CD4-positive, alpha-beta T cell treated with Interleukin-4 for 1 hour (primary cell): Measurements from ENCODE around the gene SPTBN1.

ENCODE experiments used
- DNase-seq, 2 donors: peaks; one replicate each; pipeline ENCODE4 v3.0.0-alpha.2; 2020 to 2022

Gene SPTBN1

DNA sequence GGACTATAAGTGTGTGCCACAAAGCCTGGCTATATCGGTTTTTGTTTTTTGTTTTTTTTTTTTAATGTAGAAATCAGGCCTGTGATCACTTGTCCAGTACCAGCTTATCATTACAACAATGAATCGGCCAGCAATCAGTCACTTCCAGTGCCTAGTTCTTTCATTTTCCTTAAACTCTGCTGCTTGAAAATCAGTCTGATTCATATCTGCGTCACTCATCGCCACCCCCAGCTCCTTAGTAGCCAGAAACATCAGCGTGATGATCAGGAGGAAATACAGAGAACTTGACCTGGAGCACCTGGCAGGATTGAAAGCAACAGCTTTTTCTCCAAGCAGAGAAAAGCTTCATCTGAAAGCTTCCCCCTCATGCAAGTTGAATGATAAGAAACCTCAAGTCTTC is 75.4 kb downstream of the SPTBN1 start:
- no peak for DNase-seq

DNA sequence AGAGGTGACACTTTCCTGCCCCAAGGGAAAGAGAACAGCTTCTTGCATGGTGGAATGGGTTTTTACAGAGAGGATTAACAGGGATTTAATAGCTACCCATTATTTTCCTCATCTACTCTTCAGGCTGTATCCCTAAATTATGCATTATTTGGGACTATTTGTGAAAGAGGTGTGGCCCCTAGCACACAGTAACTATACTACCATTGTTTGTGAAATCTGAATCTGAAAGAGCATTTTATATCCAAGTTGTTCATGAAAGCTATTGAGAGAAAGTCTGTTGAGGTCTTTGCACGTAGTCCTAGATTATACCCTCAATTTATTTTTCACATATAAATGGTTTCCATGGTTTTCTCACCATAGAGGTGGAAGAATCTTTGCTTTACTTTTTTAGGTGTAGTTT is 78.1 kb downstream of the SPTBN1 start:
- no peak for DNase-seq

DNA sequence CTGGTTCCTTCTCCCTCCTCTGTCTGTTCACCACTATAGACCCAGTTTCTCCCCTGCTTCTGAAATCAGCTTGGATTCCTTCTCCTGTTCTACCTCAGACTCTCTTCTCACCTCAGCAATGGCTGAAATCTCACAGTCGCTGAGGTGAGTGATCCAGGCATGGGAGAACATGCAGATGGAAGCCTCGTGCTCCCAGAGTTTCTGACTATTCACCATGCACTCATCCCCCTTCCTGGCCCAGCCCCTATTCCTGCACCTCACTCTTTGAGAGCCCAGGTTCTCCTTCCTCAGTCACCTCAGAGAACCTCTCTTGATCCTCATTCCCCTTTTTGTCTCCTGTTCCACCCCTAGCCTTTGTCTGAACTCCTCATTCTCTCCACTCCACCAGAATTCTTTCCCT is 78.5 kb downstream of the SPTBN1 start:
- no peak for DNase-seq

DNA sequence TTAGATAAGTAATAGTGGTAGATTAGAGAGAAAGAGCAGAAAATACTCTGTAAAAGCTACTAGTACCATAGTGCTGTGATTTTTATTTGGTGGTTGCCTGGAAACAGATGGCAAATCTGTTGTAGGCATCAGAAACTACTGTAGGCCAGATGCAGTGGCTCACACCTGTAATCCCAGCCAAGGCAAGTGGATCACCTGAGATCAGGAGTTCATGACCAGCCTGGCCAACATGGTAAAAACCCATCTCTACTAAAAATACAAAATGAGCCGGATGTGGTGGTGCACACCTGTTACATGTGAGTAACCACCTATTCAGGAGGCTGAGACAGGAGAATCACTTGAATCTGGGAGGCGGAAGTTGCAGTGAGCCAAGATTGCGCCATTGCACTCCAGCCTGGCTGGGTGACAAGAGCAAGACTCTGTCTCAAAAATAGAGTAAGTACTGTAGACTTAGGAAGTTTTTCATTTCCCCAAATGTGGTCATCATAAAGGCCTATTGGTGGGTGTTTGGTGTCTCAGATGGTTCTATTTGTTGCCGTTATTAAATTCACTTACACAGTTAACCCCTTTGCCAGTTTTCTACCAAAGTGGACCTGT is 79.6 kb downstream of the SPTBN1 start:
- DNase-seq: peak in 1 of 2 donors; percentile 42

DNA sequence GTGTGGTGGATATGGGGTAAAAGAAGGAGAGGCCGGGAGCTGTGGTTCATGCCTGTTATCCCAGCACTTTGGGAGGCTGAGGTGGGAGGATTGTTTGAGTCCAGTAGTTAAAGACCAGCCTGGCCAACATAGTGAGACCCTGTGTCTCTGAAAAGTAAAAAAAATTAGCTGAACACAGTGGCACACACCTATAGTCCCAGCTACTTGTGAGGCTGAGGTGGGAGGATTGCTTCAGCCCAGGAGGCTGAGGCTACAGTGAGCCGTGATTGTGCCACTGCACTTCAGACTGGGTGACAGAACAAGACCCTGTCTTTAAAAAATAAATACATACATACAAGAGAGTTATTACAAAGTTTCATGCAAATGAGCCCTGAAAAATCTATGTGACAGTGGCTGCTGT is 80.6 kb downstream of the SPTBN1 start:
- no peak for DNase-seq

DNA sequence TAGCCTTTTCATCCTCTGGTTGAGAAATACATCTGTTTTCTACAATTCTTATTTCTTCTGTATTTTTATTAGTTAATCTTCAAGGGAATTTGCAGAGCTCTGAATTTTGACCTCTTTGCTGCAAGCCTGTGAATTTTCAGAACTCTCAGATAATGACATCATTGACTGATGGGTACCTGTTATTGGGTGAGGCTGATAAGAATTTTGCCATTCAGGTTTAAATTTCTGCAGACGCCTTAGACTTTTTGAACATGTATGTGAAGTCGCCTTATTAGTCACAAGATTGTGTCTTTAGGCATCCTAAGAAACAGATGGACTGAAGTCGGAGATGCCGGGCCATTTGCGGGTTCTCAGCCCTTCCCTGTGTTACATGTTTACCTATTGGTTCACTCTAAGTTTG is 82.4 kb downstream of the SPTBN1 start:
- DNase-seq: no peak

DNA sequence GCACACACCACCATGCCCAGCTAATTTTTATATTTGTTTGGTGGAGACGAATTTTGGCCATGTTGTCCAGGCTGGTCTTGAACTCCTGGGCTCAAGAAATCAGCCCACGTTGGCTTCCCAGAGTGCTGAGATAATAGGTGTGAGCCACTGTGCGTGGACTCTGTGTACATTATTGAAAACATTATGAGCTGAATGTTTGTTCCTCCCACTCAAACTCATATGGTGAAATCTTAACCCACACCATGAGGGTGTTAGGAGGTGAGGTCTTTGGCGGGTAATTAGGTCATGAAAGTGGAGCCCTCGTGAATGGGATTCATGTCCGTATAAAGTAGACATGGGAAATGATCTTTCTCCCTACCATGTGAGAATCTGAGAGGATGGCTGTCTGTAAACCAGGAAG is 83.6 kb downstream of the SPTBN1 start:
- no peak for DNase-seq

DNA sequence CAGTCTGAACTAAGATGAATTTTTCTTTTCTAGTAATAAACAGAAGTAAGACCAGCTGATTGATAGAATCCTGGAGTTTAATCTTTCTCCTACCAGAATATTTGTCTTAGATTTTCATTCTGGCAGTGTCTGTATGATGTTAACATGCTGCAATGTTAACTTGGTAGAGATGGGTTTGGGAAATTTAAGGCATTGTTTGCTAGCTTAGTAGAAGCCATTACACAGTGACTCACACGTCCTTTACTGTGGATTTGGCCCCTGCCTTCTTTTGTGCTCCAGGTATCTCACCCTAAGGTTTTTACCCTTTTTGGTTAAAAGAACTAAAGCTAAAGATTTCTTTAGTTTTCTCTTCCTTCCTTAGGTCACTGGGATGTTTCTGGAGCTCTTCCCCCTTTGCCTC is 84.1 kb downstream of the SPTBN1 start:
- DNase-seq: no peak

DNA sequence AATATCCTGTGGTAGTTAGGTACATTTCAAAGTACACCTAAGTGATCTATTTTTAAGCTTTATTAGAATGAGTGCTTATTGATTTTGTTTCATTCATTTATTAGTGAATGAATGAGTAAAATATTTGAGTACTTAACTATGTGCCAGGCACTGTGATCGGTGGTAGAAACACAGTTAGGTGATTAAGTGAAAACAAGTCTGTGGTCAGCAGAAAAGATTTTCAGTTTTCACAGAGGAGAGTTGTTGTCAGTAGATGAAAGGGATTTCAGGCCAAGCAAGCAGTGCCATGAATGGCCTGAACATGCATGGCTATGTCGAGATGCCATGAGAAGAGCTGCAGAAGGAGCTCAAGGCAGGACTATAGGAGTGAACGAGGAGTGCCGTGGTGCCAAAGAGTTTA is 85.9 kb downstream of the SPTBN1 start:
- DNase-seq: no peak

DNA sequence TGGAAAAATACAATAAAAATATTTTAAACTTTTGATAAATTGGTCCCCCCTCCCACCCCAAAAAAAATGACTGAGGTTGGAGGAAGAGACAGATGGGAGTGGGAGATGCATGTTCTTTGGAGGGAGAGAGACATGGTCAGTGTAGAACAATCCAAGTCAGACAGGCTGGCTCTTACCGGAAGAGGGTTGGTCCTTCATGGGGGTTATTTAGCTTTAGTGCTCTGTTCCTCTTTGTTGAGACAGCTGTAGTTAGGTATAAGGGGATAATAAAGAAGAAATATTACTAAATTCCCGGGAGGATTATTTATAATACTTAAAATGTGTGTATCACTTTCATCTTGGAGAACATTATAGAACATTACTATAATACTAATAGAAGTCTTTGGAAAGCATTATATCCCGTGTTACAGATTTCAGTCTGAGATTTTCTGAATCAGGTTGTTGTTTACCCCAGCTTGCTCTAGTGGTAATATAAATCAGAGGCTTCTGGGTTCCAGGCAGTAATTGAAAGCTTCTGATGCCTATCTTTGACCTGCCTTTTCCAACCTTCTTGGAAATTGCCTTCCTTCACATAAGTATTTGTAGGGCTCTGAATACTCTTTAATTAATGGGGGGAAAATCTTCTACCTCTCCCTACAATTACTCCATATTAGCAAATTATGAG is 87.7 kb downstream of the SPTBN1 start:
- DNase-seq: no peak

DNA sequence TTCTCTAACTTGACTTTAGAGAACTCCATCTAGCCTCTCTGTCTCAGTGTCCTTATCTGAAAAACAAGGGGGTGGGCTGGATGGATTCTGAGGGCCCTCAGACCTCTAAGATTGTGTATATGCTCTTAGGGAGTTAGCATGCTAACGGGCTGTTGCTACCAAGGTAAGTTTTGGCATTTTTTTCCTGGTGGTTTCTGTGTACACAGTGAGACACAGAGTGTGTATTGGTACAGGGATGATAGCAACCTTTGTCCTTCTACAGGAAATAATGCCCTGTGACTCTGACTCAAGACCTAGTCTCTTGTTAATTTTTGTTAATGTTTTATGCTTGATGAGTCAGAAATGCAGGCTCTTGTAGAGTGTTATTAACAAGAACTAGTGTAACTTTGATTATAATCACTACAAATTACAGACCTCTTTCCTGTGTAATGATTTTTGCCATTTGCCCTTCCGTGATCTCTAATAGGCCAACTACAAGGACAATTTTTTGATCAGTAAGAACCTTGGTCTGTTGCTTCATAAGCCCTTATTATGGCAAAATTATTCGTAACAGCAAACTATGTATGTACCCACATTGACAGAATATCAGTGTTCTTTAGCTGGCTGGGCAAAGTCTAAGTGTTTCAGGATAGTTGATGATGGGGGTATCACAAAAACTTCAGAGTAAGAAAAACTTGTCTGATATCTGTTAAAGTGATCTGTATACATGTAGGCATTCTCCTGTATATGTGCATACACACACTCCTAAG is 89.7 kb downstream of the SPTBN1 start:
- DNase-seq: no peak

DNA sequence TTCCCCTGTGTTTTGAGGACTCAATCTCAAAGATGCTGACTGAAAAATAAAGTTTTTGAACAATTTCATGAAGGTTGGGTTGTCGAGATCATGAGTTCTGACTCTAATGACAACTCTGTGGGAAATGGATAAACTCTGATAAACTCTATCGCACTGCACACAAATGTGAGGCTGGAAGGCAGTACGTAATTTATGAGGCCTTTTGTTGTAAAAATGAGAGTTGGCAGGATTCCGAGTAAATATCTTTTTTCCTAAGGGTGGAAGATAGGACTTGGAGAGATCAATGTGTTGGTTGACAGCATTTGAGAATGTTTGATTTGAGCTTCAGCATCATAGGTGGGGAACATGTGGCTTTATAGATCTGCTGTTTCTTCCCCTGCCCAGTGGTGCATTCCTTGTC is 90.4 kb downstream of the SPTBN1 start:
- DNase-seq: no peak

DNA sequence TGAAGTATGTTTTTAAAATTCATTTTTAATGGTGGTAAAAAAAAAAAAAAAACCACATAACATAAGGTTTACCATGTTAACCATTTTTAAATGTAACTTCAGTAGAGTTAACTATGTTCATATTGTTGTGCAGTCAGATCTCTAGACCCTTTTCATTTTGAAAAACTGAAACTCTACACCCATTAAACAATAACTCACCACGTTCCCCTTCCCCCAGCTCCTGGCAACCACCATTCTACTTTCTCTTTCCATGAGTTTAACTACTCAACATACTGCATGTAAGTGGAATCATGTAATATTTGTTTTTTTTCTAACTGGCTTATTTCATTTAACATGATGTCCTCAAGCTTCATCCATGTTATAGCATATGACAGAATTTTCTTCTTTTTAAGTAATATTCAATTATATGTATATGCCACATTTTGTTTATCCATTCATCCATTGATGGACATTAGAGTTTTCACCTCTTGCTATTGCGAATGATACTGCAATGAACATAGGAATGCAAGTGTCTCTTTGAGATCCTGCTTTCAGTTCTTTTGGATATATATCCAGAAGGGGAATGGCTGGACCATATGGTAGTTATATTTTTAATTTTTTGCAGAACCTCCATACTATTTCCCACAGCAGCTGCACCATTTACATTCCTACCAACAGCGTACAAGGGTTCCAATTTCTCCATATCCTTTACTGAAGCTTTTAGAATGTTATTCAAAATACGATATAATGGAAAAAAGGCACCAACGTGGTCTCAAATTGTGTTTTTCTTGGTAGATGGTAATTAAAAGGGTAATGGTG is 91.0 kb downstream of the SPTBN1 start:
- DNase-seq: no peak

DNA sequence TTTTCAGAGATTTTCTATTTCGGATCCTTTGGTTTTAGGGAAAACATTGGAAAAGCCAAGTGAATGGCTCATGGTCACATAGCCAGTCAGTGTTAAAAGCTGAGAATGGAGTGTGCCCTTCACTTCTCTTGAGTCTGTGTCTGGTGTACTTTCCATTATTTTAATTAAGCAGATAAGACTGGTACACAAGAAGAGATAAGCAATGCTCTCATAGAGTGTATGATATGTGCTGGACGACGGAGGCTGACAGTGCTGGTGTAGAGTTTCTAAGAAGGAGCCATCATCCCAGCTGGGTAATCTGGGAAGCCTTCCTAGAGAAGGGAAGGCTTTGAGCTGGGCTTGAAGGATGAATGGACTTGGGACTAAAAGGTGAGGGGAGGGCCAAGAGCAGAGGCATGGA is 93.3 kb downstream of the SPTBN1 start:
- no peak for DNase-seq

DNA sequence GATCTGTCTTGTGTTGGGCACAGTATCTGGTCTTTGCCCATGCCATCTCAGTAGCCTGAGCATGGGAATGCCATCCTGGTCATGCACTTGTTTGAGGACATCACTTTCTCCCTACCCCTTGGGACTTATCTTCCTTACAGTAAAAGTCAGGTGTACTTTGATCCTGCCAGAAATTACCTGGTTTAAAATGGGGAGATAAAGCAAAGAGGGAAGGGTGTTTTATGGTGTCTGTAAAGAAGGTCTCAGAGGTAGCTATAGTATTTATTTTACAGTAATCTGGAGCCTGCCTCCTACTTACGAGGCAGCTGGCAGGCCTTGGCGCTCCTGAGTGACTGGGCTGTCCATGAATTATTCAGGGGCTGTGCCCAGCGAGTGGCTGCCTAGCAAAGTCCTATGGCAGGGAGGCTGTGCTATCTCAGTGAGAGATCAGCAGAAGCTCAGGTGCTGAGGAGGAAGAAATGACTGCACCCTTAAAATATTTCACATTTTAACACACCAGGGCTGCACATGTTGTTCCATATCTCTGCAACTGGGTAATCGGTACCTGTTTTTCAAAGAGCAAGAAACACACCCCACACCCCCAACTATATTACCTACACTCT is 93.9 kb downstream of the SPTBN1 start:
- no peak for DNase-seq

DNA sequence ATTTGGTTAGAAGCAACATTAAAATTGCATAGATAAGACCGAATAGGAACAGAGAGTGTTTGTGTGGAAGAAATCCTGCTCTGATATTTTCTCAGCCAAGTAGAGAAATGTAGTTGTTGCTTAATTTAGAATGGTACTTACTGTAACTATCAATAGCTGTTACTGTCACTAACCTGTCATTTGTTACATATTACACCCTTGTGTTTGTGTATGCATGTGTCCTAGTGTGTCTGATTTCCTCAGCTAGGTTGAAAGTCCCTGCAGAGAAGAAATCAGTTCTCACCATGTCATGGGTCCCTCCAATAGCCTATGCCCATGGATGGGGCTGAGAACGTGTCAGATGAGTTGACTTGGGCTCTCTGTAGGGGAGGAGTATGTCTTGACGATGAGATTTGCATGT is 94.4 kb downstream of the SPTBN1 start:
- DNase-seq: no peak

DNA sequence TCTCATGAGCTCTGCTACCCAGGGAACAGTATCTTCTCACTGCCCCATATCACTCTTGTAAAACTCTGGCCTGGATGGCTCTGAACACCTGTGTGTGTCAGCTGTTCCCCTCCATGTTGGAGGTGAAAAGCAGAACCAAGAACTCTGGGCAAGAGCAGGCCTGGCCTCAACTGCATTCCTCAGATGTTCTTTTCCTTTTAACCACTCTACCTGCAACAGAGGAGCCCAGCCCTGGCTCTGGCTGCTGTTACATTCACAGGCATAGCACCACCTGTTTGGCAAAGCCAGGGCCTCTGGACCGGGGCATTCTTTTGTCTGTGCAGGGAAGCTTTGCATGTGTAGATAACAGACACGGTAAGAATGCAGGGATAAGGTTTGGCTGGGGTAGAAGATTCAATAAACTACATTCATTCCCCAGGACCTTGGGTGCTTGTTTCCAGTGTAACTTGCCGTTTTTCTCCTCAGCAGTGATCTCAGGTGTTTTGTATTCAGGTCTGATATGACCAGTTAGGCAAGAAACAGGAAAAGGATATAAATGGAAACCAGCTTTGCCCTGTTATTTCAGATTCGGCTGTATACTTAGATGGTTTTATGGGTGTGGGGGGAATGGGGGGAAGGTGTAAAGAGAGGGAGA is 95.1 kb downstream of the SPTBN1 start:
- DNase-seq: no peak

DNA sequence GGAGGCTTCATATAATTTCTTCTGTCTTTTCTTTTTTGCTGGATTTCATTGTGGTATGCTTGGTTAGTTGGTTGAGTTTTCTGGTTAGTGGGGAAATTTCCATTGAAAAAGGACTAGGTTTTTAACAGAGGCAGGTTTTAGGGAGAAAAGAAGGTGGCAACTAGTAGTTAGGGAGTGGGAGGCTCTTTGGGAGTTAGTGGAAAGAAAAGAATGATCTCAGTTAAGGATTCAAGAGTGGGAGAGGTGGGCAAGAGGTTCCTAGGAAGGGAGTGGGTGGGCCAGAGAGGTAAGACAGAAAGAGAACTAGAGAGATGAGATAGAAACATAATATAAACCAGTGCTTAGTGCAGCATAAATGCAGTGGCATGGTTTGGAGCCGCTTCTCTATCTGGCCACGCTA is 96.9 kb downstream of the SPTBN1 start:
- DNase-seq: no peak

DNA sequence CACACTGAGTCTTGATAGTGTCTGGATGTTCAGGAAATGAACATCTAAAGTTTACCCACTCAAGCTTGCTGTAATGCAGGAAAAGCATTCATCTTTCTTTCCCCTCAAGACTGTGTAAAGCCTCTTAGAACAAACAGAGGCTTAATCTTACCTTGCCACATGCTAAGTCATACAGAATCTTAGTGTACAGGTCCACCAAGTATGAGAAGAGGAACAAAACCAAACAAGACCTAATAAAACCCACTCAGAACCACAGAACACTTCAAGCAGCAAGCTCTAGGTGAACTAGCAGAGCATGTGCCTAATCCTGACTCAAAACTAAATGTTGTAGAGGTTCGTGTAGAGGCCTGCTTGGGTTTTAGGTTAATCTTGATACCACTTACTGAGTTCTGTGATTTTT is 97.6 kb downstream of the SPTBN1 start:
- no peak for DNase-seq

DNA sequence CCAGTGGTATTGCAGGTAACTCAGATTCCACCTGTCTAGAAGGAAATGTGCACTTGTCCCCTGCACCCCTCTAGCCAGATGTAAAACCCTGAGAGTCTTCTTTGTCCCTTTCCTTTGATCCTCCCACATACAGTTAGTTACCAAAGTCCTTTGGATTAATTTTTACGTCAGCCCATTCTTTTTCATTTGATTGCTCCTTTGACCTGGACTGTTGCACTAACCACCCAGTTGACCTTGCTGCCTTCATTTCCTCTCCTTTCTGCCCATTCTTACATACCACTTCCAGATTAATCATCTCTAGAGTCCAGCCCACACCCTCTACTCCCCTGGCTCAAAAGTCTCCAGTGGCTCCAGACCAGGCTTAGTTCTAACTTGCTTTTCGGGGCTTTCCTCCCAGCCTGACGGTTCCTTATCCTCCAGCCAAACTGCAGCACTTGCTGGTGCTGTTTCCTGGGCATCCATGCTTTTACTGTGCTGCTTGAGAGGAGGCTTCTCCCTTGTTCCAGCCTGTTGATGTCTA is 99.3 kb downstream of the SPTBN1 start:
- no peak for DNase-seq

DNA sequence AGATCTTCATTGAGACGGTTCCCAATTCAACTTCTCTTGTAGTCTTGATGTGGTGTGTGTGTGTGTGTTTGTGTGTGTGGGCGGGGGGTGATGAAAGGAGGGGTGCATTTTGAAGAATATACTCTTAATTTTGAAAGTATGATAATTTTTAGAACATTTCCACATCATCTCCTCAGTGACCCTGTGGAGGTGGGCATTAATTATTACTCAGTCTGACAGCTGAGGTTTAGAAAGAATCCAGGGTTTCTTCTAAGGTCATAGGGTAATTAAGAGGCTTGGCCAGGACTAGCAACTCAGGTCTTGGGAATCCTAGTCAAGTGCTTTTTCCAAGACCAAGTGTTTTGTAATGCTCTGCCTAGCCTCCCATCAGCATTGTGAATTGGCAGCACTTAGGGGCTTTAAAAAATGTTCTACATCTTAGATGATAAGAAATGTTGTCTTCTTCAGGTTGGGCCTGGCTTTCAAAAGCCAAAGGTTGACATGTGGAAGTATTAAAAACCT is 100.5 kb downstream of the SPTBN1 start:
- DNase-seq: no peak

DNA sequence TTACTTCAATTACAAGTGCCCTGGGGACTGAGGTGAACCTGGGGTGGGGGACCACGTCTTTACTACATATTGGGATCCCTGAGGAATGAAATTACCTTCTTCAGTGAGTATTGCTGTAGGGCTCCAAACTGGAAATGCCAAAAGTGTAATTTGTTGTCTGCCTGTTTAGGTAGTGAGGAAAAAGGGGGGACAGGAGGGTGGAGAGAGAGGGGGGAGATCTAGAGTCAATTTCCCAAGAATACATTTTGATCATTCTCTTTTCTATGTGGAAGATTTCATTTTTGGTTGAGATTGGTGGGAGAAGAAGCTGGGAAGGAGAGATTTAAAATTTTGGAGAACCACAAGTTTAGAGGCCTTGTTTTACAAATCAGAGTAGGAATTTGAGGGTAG is 101.1 kb downstream of the SPTBN1 start:
- no peak for DNase-seq
